Cardiac fibroblast (primary cell): ENCODE data around the gene JAK1.
"Not testable (repeated sequence)": the region's sequence is repeated elsewhere in the genome, so short reads cannot be mapped to it uniquely, and the experiment has no call there.

Experiments
- DNase-seq, 2 donors: peaks; one replicate each; pipeline versions ENCODE4 v3.0.0 to v3.0.0-alpha.2; 2010; ENCODE audit warnings: low read depth in 2 of 2
- H3K4me3 ChIP-seq, 2 donors: replicated peaks in 1 of 2; 1 replicate in 1 of 2; 2 replicates in 1 of 2; pipeline ENCODE4 v1.5.1; 2011; ENCODE audit warnings: low read depth in 2 of 2, low read length in 2 of 2, mild to moderate bottlenecking in 2 of 2, moderate library complexity in 1 of 2
- TF ChIP-seq, protein P1 (sequence below): IDR thresholded peaks from one replicate; pipeline ENCODE4 v1.5.1; 2011; ENCODE audit warnings: low read depth, mild to moderate bottlenecking, low read length, inconsistent platforms

JAK1 gene

DNA sequence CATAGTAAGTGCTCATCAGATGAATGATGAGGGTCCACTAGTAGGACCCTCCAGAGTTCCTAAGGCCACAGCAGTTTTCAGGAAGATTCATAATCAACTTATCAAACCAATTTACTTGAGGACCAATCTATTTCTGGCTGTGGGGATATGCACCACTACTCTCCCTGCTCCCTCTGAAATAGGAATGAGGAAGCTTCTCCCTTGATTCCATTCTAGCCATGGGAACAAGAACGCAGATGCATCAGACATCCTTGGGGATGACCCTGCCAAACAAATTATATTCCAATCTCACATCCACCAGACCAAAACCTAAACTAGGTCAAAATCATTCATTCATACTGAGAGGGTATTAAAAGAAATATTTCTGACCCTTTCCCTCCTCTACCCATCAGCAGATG, 31.5 kb downstream of the JAK1 start:
- TF ChIP-seq, protein P1, sequence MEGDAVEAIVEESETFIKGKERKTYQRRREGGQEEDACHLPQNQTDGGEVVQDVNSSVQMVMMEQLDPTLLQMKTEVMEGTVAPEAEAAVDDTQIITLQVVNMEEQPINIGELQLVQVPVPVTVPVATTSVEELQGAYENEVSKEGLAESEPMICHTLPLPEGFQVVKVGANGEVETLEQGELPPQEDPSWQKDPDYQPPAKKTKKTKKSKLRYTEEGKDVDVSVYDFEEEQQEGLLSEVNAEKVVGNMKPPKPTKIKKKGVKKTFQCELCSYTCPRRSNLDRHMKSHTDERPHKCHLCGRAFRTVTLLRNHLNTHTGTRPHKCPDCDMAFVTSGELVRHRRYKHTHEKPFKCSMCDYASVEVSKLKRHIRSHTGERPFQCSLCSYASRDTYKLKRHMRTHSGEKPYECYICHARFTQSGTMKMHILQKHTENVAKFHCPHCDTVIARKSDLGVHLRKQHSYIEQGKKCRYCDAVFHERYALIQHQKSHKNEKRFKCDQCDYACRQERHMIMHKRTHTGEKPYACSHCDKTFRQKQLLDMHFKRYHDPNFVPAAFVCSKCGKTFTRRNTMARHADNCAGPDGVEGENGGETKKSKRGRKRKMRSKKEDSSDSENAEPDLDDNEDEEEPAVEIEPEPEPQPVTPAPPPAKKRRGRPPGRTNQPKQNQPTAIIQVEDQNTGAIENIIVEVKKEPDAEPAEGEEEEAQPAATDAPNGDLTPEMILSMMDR = no peak
- H3K4me3 ChIP-seq = no peak overlapping the region
- no peak for DNase-seq

DNA sequence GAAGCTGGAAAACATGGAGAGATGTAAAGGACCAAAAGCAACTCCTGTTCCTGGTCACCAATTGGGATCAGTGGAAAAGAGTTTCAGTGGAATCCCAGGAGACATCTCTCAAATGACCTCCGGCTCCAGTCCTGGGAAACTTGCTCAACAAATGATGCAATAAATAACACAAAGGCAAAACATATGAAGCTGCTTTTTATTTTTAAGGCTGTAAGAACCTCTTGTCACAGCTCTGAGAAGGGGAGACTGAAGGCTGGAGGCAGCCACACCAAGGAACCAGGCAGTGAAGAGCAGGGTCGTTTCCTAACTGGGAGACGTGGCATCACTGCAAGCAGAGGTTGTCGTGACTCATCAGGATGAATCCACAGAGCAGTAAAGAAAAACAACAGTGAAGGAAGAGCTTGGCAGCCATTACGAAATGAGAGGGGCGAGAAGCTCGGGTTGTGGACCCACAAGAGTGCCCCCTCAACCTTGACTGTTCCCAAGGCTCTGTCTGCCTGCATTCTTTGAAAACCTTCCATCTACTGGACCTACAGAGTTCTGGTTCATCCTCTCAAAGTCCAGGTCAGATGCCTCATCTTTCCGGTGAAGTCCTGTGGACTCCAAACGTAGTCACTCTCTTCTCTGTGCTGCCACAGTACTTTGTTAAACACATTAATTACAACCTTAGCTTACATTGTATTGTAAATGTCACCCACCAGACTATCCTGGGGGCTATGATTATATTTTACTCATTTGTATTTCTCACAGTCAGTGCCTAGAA, 32.1 kb downstream of the JAK1 start:
- DNase-seq = peak; percentile 81 to 92
- TF ChIP-seq, protein P1 = no peak
- peak overlapping the region in 1 of 2 donors; percentile 3 for H3K4me3 ChIP-seq

DNA sequence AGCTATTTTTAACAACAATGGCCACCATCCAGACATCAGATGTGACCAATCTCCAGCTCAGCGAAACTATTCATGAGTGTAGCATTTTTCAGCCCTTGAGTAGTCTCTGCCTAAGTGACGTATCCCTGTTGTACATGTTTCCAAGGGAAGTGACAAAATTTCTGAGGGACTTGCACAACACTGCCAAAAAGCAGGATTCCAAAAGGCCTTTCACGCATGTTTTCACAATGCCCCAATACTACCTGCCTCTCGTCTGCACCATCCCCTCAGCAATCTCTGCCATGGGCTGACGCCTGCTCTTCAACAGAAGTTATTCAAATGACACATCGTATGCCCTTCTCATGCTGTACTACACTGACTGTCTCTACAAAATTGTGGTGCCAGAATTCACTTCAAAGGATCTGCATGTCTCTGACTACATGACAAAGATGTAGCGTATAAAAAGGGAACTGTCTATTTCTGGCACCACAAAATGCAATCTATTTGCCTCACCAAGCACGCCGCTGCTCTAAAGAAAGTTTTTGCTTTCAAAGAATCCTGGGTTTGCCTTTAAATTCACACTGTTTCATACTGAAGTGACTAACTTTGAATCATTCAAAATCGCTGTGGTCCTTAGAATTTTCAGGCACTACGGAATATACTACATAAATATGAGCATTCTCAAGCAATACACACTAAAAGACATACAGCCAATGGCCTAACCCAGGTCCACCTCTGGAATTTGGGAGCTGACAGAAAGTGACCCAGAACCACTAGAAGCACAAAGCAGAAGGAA, 32.9 kb downstream of the JAK1 start:
- peak; percentile 97 to 99 for DNase-seq

DNA sequence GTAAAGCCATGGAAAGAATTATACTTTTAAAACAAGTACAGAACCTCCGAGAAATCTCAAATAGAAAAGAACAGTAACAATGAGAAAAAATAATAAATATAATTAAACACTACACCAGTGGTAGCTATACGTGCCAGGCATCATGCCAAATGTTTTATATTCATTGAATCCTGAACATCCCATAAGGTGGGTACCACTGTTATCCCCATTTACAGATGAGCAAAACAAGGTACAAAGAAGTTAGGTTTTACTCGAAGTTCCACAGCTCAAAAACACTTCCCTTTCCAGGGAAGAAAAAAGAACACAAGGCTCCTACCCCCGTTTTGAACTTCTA, 33.4 kb downstream of the JAK1 start:
- no peak overlapping the region for H3K4me3 ChIP-seq
- TF ChIP-seq, protein P1 = no peak
- no peak for DNase-seq

More for the DNA sequence above, 32.9 kb downstream of the JAK1 start:
- TF ChIP-seq, protein P1 = no peak
- peak overlapping the region in 1 of 2 donors; percentile 19 for H3K4me3 ChIP-seq

GRCh38 chr1:64930640-64931039, 35.7 kb downstream of the JAK1 start:
- not testable (repeated sequence) for H3K4me3 ChIP-seq, DNase-seq

DNA sequence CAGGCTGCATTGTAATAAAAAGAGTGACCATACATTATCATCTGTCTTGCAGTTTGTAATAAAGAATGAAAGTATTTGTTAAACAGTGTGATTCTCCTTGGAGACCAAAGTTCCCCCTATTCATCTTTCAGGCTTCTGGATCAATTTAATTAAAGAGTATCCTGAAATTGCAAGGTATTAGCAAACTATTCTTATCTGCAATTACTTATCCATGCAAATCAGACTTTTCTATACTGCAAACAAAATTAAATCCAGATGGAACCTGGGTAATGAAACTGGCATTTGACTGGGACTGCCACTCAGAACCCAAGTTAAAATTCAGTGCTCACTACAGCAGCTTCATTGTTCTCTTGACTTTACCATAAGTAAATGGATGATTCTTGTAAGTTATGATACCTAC, 37.1 kb downstream of the JAK1 start:
- TF ChIP-seq, protein P1 = no peak
- no peak for DNase-seq
- H3K4me3 ChIP-seq = no peak overlapping the region

DNA sequence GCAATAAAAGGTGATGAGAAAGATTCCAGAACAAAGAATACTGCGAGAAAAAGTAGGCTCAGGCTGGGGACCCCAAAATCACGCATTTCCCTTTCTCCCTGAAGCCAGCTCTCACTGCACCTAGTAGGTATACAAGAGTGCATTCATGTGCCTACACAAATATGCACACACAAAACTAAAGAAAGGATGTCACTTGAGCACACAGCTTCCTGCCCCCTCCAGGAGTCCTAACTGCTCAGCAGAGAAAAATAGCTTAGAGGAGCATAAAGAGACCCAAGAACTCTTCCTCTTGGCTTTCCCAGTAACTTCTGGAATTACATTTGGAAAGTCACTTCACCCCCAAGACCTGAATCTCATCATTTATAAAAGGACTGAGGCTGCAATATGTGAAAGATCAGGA, 38.0 kb downstream of the JAK1 start:
- DNase-seq = no peak
- TF ChIP-seq, protein P1 = no peak
- H3K4me3 ChIP-seq = no peak overlapping the region
